SK-N-DZ (cell line): ENCODE measurements around the gene CSMD2.

Experiments
- DNase-seq: peaks from one replicate; pipeline ENCODE4 v3.0.0-alpha.2; 2015; ENCODE audit warnings: low spot score

CSMD2 gene

DNA sequence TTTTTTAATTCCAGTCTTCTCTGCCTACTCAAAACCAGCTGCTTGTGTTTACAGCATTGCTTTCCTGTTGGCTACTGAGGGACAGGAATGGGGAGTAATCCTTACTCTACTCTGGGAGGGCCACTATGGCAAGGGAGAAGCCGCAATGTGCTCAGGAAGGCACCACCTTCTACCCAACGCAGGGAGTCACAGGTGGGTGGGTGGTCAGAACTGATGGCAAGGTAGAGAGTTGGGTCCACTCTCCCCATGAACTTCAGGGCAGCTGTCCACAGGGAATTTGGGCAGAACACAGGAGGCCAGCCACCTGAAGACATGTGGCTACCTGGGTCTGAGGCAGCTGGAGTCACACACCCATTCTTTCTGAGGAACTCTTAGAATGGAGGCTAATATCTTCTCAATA lies 341.6 kb downstream of the CSMD2 start:
- no peak for DNase-seq

DNA sequence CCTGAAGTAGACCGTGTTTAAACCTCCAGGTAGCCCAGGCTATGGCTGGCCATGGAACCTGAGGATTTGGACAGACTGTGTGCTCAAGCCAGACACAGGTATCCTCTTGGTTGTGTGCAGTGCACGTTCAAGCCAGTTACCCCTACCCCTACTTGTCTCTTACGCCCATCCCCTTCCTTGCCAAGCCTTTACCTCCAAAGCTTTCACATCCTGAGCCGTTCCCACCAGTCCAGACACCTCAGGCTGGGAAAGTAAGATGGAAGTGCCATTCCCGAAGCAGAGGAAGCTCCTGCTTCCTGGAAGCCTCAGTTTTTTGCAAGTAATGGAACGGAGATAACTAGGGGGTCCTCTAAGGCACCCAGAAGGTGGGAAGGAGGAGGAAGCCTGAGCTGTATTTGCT lies 342.6 kb downstream of the CSMD2 start:
- DNase-seq: no peak

DNA sequence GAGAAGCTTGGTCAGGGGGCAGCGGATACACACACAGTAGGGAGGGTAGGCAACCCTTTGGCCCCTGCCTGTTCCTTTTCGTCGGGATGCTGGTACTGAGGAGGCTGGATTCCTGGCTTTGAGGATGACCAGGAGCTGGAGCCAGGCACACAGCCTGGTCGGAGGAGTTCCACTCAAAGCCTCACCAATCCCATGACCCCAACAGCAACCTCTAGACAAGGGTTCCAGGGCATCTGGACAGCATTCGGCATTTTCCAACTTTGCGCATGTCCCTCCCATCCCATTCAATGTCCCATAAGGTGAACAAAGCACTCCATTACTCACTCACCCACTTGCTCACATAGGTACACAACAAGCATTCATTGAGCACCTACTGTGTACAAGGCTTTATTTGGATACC lies 343.7 kb downstream of the CSMD2 start:
- no peak for DNase-seq

DNA sequence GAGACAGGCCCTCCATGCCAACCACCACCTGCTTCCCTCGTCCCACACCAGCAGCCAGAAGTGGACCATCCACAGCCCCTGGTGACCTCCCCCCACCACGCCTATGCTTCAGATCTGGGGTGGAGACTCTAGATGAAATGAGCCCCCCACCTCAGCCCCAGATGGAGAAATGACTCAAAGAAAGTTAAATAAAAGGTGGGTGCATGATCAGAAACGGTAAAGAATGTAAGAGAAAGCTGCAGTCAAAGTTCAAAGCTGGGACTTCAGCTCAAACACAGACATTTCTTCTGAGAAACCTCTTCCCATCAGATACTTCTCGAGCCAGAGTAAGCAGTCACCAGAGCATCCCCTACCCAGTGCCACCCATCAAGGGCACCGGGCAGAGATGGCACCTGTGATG lies 344.2 kb downstream of the CSMD2 start:
- DNase-seq: no peak

DNA sequence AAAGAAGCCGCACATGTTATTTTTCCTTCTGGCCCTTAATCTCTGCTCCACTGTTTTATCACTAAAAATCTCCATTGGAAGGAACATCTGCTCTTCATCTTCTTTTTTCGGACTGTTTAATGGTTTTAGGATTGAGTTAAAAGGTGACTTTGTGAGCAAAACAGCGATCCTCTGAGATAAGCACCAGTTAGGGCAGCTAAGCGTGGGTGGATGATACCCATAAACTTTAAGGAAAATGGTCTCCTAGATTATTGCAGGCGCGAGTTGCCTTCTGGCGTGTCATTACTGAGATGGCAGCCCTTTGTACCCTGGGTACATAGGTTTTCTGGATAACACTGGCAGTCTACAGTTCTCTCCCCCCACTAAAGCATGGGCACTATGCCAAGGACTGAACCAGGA lies 345.1 kb downstream of the CSMD2 start:
- DNase-seq: peak; percentile 94

DNA sequence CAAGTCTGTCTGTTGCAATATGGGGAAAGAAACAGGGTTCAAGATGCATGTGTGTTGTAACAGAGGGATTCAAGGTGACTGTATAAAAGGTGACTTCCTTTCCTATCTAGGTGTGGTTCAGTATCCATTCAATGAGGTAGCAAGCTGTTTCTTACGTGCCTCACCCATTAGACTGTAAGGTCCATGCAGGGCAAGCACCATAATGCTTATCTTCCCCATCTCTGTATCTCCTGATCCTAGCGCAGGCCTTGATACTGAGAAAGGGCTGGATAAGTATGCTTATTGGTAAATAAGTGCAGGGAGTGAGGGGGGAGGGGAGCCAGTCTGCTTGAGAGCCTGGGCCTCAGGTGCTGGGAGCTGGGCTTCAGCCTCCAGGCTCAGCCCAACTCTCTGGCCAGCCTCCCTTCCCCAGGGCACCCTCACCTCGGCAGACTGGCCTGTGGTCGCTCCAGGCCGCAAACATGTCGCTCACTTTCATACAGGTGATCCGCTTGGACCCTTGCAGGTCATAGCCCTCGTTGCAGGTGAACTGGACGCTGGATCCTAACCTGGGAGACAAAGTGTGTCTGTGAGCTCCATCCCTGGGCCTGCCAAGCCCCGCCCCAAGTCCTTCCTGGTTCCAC lies 345.6 kb downstream of the CSMD2 start:
- peak; percentile 82 for DNase-seq

DNA sequence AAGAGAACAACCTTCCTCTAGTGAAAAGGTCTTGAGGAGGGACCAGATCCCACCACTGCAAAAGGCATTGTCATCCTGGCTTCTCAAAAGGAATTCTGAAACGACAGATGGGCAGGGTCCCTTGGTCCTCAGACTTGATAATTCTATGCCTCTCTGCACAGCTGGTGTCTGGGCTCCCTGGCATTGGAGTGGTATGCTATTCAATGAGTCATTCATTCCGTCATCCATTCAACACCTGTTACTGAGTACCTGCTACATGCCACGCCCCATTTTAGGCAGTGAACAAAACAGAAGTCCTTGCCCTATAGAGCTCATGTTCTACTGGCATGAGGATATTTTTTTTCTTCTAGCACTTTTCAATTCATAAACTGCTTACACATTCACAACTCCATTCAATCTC lies 347.0 kb downstream of the CSMD2 start:
- DNase-seq: no peak

DNA sequence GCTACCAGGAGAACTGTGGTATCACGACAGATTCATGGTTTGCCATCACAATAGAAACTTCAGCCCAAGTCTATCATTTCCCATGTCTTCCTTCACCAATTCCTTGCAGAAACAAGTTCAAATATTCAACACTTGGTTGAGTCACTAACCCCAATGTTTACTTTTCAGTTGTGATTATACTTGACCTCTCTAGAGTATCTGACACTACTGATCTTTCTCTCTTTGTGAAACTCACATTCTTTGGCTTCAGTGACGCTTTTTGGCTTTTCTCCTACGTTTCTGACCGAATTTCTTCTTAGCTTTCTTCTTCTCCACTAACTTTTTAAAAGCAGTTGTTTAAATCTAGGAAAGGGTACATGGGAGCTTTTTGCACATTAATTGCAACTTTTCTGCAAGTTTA lies 350.0 kb downstream of the CSMD2 start:
- DNase-seq: no peak

DNA sequence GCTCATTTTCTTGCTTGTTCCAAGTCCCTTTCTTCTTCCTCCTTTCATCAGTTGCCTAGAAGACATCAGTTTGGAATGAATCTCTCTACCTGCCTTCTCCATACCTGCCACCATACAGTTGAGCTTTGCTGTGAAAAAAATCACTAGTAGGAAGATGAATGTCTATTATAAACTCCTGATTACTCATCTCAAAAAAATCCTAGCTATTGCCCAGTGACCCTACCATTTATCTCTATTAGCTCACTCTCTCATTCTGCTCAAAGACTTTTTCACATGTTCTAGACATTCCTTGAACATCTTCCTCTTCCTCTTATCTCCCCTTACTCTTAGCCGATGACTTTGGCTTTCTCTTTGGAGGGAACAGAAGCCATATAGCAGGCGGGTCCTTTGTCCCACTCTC lies 350.9 kb downstream of the CSMD2 start:
- DNase-seq: no peak

DNA sequence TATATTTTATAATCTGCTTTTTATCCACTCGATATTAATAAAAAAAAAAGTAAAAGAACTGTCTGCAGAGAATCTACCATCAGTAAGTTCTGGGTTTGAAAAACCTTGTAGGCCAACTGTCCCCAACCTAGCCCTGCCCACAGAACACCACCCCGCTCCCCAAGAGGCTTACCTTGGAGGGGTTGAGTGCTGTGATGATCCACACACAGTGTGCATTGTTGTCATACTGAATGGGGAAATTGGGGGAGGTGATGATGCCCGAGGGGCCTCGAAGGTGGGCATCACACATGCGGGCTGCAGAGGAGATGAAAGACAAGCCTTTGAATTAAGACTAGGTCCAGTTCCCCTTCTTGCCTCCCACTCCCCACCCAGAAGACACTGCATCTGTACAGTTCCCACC lies 354.5 kb downstream of the CSMD2 start:
- no peak for DNase-seq

DNA sequence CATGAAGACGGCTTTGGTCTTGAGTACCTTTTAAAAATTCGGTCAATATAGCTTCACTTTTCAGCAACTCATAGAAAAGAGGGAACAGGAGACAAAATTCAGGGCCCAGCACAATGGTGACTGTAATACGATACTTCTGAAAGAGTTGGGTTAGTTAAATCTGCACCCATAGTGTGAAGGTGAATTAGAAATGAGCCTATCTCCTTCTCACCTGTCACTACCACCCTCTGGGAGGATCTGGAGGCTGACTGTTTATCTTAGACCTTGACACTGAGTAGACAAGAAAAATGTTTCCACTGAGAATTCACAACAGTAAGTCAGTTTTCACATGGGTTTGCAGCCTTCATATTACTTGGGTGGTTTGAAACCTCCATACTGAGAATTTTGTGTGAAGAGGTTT lies 359.0 kb downstream of the CSMD2 start:
- no peak for DNase-seq

DNA sequence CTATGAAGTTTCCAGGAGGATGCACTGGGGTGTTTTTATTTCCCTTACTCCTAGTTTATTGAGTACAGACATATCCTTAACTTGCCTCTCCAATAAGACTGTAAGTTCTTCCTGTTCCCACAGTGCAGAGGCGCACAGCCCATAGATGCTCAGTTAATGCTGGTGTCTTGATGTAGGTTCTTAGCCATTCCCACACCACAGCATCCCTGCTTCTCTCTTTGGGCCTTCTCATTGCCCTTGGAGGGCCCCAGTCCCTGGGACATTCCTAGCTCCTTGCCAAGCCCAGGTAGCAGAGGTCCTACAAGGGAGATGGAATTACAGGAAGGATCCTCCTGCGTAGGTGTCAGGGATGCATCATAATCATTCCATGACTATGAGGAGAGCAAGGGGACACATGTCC lies 362.8 kb downstream of the CSMD2 start:
- DNase-seq: no peak

DNA sequence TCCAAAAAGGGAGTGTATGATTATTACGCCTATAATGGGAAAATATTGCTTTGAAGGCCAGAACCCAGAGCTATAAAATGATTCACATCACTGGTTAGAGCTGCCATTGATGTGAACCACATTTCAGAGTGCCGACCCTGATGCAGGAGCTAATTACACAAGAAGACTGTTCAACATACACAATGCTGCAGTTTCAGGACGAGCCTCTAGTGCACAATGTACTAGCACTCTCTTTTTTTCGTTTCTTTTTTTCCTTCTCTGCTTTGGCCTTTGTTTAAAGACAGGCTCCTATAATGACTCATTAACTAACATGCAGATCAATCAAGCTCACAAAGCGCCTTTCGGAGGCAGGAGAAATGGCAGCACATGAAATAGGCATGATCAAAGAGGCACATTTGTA lies 367.2 kb downstream of the CSMD2 start:
- no peak for DNase-seq

DNA sequence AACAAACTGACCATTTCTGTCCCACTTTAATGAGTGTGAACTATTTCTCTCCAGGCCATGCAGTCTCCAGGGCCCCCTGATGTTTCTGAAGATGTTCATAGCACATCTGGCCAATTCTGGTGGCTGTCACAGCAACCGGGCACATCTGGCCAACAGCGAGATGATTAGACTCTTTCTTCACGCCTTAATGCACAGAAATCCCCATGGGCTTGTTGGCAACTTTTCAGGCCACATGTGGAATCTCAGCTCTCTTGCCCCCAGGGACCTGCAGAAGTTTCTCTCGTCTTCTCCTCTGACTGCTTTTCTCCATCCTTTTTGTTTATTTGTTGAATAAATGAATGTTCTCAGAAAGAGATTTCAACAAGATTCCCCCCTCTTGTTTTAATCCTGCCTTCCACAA lies 372.4 kb downstream of the CSMD2 start:
- DNase-seq: no peak

DNA sequence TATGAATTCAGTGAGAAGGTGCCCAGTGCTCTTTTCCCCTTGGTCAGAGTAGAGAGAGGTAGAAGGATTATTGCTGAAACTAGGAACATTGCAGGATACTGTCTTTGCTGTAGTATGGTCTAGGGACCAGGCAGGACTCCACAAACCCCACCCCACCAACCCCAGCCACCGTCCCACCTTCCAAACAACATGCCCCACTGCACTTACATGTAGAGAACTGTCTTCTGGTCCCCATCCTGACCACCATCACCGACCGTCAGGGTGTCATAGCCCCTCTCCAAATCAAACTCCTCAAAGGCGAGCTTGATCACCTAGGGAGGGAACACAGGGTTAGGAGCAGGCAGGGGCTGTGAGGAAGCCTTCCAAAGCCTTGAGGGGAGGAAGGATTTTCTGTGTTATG lies 372.8 kb downstream of the CSMD2 start:
- no peak for DNase-seq

DNA sequence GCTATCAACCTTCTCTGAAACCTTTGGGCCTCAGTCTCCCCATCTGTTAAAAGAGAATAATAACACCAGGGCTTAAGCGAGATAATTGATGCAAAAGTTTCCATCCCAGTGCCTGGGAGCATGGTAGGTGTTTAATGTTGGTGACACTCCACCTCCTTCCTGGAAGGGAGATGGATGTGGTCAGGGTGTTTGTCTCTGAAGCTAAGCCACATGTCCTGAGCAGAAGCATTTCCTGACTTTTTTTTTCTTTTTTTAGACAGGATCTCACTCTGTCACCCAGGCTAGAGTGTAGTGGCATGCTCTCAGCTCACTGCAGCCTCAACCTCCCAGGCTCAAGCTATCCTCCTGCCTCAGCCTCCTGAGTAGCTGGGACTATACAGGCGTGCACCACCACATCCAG lies 373.8 kb downstream of the CSMD2 start:
- DNase-seq: no peak

DNA sequence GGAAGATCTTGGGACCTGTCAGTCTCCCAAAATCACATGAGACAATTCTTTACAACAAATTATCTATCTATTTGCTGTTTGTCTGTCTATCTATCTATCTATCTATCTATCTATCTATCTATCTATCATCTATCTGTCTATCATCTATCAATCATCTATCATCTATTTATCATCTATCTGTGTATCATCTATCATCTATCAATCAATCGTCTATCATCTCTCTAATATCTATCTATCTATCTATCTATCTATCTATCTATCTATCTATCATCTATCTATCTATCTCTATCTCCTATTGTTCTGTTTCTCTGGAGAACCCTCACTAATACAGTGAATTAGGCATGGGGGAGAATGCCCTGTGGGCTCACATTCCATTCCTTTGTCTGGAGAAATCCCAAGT lies 374.5 kb downstream of the CSMD2 start:
- DNase-seq: no peak

DNA sequence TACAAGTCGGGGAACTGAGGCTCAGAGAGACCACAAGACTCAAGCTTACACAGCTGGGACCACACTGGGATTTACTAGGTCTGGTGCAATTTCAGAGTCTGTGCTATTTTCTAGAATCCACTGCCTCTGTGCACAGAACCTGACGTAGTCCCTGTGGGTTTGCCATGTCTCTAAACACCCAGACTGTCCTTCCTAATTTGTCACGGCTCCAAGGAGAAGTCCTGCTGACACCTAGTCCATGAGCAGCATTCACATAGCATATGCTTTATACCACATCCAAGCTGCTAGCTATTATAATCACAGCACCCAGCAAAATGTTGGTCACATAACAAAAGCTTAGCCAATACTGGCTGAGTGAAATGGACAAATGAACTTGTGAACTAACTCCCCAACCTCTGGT lies 380.2 kb downstream of the CSMD2 start:
- no peak for DNase-seq

DNA sequence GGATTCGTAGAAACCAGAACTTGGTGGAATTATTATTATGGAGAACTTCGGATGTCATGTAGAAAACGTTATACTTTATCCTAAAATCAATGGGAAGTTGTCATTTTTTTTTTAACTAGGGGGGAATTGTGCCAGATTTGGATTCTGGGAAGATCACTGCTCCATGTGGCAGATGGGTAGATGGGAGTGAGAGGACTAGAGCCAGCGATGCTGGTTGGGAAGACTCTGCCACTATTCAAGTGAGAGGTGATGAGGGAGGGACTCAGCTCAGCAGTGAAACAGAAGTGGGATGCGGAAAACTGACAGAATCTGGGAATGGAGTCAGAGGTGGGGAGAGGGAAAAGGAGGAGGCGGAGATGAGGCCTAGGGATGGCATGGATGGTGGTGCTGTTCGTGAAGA lies 382.3 kb downstream of the CSMD2 start:
- DNase-seq: no peak

DNA sequence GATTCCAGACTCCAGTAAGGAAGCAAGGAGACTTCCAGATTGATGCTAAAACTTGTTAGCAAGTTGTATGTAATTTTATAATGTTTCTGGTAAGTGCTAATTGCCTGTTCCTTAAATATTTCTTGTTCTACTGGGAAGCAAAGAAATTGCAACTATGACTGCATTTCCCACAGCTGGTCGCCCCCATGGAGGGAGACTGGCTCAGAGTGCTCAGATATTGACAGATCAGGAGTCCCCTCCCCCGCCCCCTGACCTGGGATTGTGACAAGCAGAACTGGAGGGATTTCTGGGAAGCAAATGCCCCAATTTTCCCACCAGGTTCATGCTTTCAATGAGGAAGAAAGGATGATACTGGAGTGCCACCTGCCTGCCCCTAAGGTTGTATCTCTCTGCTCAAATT lies 383.4 kb downstream of the CSMD2 start:
- no peak for DNase-seq

DNA sequence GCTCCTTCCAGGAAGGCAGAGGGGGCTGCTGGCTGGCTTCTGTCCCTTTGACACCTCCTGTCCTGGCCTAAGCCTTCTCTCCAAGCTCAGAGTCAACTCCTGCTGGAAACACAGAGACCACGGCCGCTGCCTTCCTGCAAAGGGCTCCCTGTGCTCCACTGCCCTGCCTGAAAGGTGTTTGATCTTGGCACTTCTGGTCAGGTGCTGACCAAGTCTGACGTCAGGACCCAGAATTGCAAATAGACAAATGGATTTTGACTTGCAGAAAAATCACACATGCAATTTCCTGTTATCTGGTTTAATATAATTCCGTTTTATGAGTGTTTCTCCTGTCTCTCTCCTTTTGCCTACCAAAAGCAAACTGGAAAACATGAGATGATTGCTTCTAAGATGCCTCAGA lies 387.7 kb downstream of the CSMD2 start:
- no peak for DNase-seq

DNA sequence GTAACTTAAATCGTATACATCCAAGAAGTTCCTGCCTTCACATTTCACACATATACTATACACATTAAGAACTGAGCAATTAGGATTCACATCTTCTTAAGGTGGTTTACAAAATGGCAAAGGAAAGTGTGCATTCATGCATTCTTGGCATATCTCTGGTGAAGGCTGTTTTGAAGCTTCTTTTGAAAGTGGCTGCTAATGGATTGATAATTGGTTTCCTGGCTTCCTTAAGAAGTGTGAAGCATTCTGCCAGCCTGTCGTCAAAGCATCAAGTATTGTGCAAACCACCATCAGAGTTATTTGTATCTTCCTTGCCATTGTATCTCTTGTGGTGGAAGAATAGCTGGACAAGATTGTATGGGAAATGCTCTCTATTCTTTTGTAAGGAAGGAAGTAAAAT lies 396.2 kb downstream of the CSMD2 start:
- DNase-seq: no peak

DNA sequence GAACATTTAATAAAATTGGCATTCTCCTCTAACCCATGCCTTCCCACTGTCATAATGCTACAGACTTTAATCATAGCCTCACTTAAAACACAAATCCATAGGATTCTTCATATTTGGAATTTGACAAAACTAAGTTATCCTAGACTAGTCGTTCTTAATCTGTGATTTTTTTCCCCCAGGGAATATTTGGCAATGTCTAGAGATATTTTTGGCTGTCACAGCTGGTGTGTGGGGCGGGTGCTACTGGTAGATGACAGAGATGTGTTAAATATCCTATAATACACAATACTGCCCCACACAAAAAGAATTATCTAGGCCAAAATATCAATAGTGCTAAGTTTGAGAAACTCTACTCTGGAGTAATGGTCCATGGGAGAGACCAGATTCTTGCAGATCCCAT lies 396.9 kb downstream of the CSMD2 start:
- no peak for DNase-seq

DNA sequence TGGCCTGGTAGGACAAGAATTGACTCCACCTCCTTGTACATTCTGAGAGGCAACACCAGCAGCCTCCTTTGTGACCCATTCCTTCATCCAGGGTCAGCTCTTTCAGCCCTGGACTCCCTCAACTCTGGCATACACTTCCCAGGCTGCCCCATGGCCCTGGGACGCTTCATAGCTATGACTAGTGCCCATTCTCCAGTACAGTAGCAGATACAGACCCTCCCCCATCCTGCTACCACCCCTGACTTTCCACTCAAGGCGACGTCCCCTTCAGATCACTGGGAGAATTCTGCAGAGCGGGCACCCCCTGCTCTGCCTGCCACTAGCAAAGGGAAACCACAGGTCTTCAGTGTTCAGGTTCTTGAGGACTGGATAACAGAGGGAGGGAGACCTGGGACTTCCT lies 400.9 kb downstream of the CSMD2 start:
- no peak for DNase-seq

DNA sequence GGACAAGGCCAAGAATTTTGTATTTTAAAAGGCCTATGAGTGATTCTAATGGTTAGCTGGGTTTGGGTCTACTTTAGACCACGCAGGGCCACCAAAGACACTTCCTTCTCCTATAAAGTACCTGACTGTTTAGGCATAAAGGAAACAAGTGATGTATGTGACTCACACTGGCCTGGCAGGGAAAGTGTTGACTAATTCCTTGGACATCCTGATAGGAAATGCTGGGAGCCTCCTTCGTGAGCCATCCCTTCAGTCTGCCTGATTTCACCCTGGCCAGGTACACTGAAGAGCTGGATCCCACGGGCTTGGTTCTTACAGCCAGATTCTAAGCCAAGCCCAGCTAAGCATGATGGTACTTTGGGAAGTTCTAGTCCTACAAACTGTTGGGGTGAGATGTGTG lies 401.6 kb downstream of the CSMD2 start:
- DNase-seq: no peak
